ENCODE measurements around the gene ZBTB45. TPM values are rescaled to one million over a fixed set of nuclear protein-coding genes. Genes with fewer than 3 reads are reported as not detected.
"Not testable (repeated sequence)": the region's sequence is repeated elsewhere in the genome, so short reads cannot be mapped to it uniquely, and the experiment has no call there.

The ZBTB45 gene
- polyA plus RNA-seq, 3 donors = 2.2 to 5.3 (median 2.6) TPM

GRCh38 chr19:58543826-58544590, 24.4 kb upstream of the ZBTB45 start, which contains the start of gene TRIM28:
TRIM28 (plus strand) TSS chr19:58544064; CDS start chr19:58544758, 694 bp downstream.
- Mint-ChIP-seq H3K4me3 (peak within 1 kb of the TSS; percentile 90 to 93), H3K4me1 (peaks cover 38% of the 10 kb centered on the region), H3K36me3 (peaks cover 20 to 32% of the 10 kb centered on the region in 2 donors), H3K27me3 (ENCODE audit: low read depth in 3 of 3) (peaks cover 5 to 17% (median 12%) of the 10 kb centered on the region in 3 donors), H3K27ac (peak within 1 kb of the TSS; percentile 98 to 100 (median 99)), H3K9me3 (peaks cover 0 to 5% (median 0%) of the 10 kb centered on the region in 7 donors)
- peaks cover 2 to 6% of the 10 kb centered on the region in 2 donors for H3K27me3 ChIP-seq (ENCODE audit: control insufficient read depth in 2 of 2, insufficient read depth in 2 of 2, low read length in 2 of 2)
- peak; percentile 96 to 98 (median 97) for DNase-seq
- H2AFZ ChIP-seq (ENCODE audit: insufficient read depth, low read depth, low read length, poor library complexity, severe bottlenecking) = peak within 1 kb of the TSS; percentile 82
- peaks cover 44% of the 10 kb centered on the region for H4K20me1 ChIP-seq (ENCODE audit: insufficient read depth, low read length)
- no peak for TF ChIP-seq CTCF (IDR thresholded peaks at IDR 0.05)
- H3K36me3 ChIP-seq (replicated peaks in 1 of 2; ENCODE audit: control insufficient read depth in 1 of 2, insufficient read depth in 2 of 2, low read length in 2 of 2) = peaks cover 20 to 21% of the 10 kb centered on the region in 2 donors
- H3K4me1 ChIP-seq (ENCODE audit: control insufficient read depth in 1 of 2, insufficient read depth in 2 of 2, low read length in 2 of 2) = peaks cover 29 to 32% of the 10 kb centered on the region in 2 donors
- peak within 1 kb of the TSS; percentile 76 to 93 (median 84) for H3K4me3 ChIP-seq (replicated peaks in 1 of 3; ENCODE audit: low read depth in 2 of 3, low read length in 3 of 3)
- H3K9me3 ChIP-seq (replicated peaks in 1 of 2; ENCODE audit: control insufficient read depth in 1 of 2, insufficient read depth in 1 of 2, low read length in 2 of 2) = no peaks in the 10 kb centered on the region
- peak within 1 kb of the TSS; percentile 99 for H3K4me2 ChIP-seq (replicated peaks; ENCODE audit: extremely low read depth, low read length, poor library complexity, severe bottlenecking)
- intact Hi-C loops (cut with micrococcal nuclease) = loop anchor here in 1 of 2 donors (2.0 kb wide), 1 partner anchor 15 kb away; the partner anchor contains the start of gene UBE2M
- peaks cover 42% of the 10 kb centered on the region for H3K79me2 ChIP-seq (ENCODE audit: insufficient read depth, low read length)
- WGBS (ENCODE audit: insufficient coverage) = under 1% methylated on average over 52 of the region's 73 CpGs
- H3K9ac ChIP-seq (ENCODE audit: insufficient read depth, low read length, poor library complexity, severe bottlenecking) = peak within 1 kb of the TSS; percentile 88
- peak within 1 kb of the TSS; percentile 98 to 100 for H3K27ac ChIP-seq (ENCODE audit: low read depth in 1 of 2, low read length in 2 of 2)

GRCh38 chr19:58542641-58543372, 23.2 kb upstream of the ZBTB45 start:
- H3K4me2 ChIP-seq (replicated peaks; ENCODE audit: extremely low read depth, low read length, poor library complexity, severe bottlenecking); H3K9me3 ChIP-seq (replicated peaks in 1 of 2; ENCODE audit: control insufficient read depth in 1 of 2, insufficient read depth in 1 of 2, low read length in 2 of 2); H2AFZ ChIP-seq (ENCODE audit: insufficient read depth, low read depth, low read length, poor library complexity, severe bottlenecking); H3K4me3 Mint-ChIP-seq; H3K9me3 Mint-ChIP-seq; intact Hi-C loops (cut with micrococcal nuclease); H3K9ac ChIP-seq (ENCODE audit: insufficient read depth, low read length, poor library complexity, severe bottlenecking); H3K36me3 ChIP-seq (replicated peaks in 1 of 2; ENCODE audit: control insufficient read depth in 1 of 2, insufficient read depth in 2 of 2, low read length in 2 of 2): not testable (repeated sequence)
- H3K4me1 Mint-ChIP-seq = peaks cover 45% of the 10 kb centered on the region
- Histone ChIP-seq H3K79me2 (ENCODE audit: insufficient read depth, low read length) (peaks cover 32% of the 10 kb centered on the region), H3K4me3 (replicated peaks in 1 of 3; ENCODE audit: low read depth in 2 of 3, low read length in 3 of 3) (peak overlapping the region in 1 of 3 experiments; percentile 93), H3K4me1 (ENCODE audit: control insufficient read depth in 1 of 2, insufficient read depth in 2 of 2, low read length in 2 of 2) (peaks cover 39 to 43% of the 10 kb centered on the region in 2 donors), H4K20me1 (ENCODE audit: insufficient read depth, low read length) (peaks cover 32% of the 10 kb centered on the region), H3K27ac (ENCODE audit: low read depth in 1 of 2, low read length in 2 of 2) (peak overlapping the region in 1 of 2 donors; percentile 100), H3K27me3 (ENCODE audit: control insufficient read depth in 2 of 2, insufficient read depth in 2 of 2, low read length in 2 of 2) (peaks cover 8 to 18% of the 10 kb centered on the region in 2 donors)
- peak overlapping the region; percentile 63 to 100 (median 99) for H3K27ac Mint-ChIP-seq
- peaks cover 9 to 20% of the 10 kb centered on the region in 2 donors for H3K36me3 Mint-ChIP-seq
- WGBS (ENCODE audit: insufficient coverage) = 92% methylated on average over 15 of the region's 18 CpGs
- H3K27me3 Mint-ChIP-seq (ENCODE audit: low read depth in 3 of 3) = peaks cover 14 to 29% (median 21%) of the 10 kb centered on the region in 3 donors
- DNase-seq = peak in 1 of 3 donors; percentile 46

- peaks cover 22 to 38% (median 27%) of the 10 kb centered on the region in 3 donors for H3K27me3 Mint-ChIP-seq (ENCODE audit: low read depth in 3 of 3)
- peaks cover 30% of the 10 kb centered on the region for H3K4me1 Mint-ChIP-seq
- H3K9ac ChIP-seq (ENCODE audit: insufficient read depth, low read length, poor library complexity, severe bottlenecking); H3K4me3 Mint-ChIP-seq; H3K9me3 Mint-ChIP-seq; H2AFZ ChIP-seq (ENCODE audit: insufficient read depth, low read depth, low read length, poor library complexity, severe bottlenecking); intact Hi-C loops (cut with micrococcal nuclease); H3K4me3 ChIP-seq (replicated peaks in 1 of 3; ENCODE audit: low read depth in 2 of 3, low read length in 3 of 3); H4K20me1 ChIP-seq (ENCODE audit: insufficient read depth, low read length); H3K36me3 ChIP-seq (replicated peaks in 1 of 2; ENCODE audit: control insufficient read depth in 1 of 2, insufficient read depth in 2 of 2, low read length in 2 of 2); H3K79me2 ChIP-seq (ENCODE audit: insufficient read depth, low read length); H3K9me3 ChIP-seq (replicated peaks in 1 of 2; ENCODE audit: control insufficient read depth in 1 of 2, insufficient read depth in 1 of 2, low read length in 2 of 2); H3K4me2 ChIP-seq (replicated peaks; ENCODE audit: extremely low read depth, low read length, poor library complexity, severe bottlenecking); H3K36me3 Mint-ChIP-seq; H3K27ac ChIP-seq (ENCODE audit: low read depth in 1 of 2, low read length in 2 of 2): not testable (repeated sequence)
- H3K4me1 ChIP-seq (ENCODE audit: control insufficient read depth in 1 of 2, insufficient read depth in 2 of 2, low read length in 2 of 2) = peaks cover 23 to 28% of the 10 kb centered on the region in 2 donors
- peak in 1 of 3 donors; percentile 15 for DNase-seq
- H3K27me3 ChIP-seq (ENCODE audit: control insufficient read depth in 2 of 2, insufficient read depth in 2 of 2, low read length in 2 of 2) = peaks cover 8 to 25% of the 10 kb centered on the region in 2 donors
- H3K27ac Mint-ChIP-seq = peak overlapping the region in 1 of 7 donors; percentile 69
Observed at GRCh38 chr19:58539169-58539559, 19.6 kb upstream of the ZBTB45 start.

Measured in CD14-positive monocyte (primary cell).